ENCODE results near the gene NTN3. TPM values are rescaled to one million over a fixed set of nuclear protein-coding genes. Genes with fewer than 3 reads are reported as not detected.

The NTN3 gene
- polyA plus RNA-seq, 2 of the 4 experiments (the other 2 are of a cell fraction): not detected

DNA sequence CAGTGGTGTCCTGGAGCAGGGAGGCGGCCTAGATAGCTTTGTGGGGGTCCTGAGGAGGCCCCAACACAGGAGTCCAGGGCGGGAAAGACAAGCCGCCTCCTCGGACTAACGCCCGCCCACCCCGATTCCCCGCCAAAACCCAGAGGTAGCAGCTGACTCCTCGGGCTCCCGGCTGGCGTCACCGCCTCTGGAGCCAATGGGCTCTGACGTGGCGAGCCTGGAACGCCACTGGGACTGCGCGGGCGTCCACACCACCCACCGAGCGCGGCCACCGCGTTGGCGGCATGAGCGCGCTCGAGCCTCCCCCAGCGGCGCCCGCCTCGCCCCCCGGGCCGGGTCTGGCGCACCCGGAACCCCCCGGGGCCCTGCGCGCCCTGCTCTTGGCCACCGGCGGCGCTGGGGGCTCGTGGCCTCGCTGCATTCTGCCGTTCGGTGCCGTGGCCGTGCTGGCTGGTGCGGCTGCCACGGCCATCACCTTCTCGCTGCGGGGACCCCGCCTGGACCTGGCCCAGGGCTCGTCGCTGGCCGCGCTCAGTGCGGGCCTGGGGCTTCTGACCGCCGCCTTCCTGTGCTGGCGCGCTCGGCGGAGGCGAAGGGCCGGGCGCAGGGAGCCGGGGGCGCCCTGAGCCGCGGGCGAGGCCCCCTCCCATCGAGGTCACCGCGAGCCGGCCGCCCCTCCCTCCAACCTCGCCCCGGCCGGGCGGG, 3.4 kb upstream of the NTN3 start:
- FAIRE-seq (no peak), DNase-seq (ENCODE audit: low read depth in 1 of 2, low spot score in 1 of 2) (peak; percentile 60 to 87), ATAC-seq (peak; percentile 67 to 69)
- POLR2A ChIA-PET: interaction anchor here (0.6 kb wide), 1 partner anchor 19 kb away, joined by 3 read pairs; no protein-coding TSS in a partner anchor
- WGBS (ENCODE audit: missing lambda C conversion rate): 14% methylated on average over 11 of the region's 80 CpGs
- Histone ChIP-seq H3K4me1 (peaks cover 29% of the 10 kb centered on the region), H3K4me3 (peak overlapping the region; percentile 53), H3K4me2 (peak overlapping the region; percentile 100), H3K9me3 (no peaks in the 10 kb centered on the region), H3K27ac (peak overlapping the region; percentile 82 to 85)
- TF ChIP-seq GATA3 (IDR thresholded peaks at IDR 0.05; ENCODE audit: borderline replicate concordance) (no peak), E2F6 (IDR thresholded peaks at IDR 0.05; ENCODE audit: borderline replicate concordance, low read depth) (peak; percentile 86; the same call in 1 of the 2 replicates), TFCP2L1 (CRISPR knock-in tag; IDR thresholded peaks at IDR 0.05) (no peak), RFX5 (IDR thresholded peaks at IDR 0.05) (no peak), RCOR1 (IDR thresholded peaks at IDR 0.05; ENCODE audit: low read depth, low read length) (no peak), ZFP36 (IDR thresholded peaks at IDR 0.05; ENCODE audit: borderline replicate concordance, partially characterized antibody) (no peak), NR3C1 (IDR thresholded peaks at IDR 0.05) (no peak), MAZ (IDR thresholded peaks at IDR 0.05; ENCODE audit: borderline replicate concordance, low read depth, low read length) (no peak), REST (IDR thresholded peaks at IDR 0.05) (no peak), HOXA7 (CRISPR knock-in tag; IDR thresholded peaks at IDR 0.05) (no peak), BHLHE40 (IDR thresholded peaks at IDR 0.05; ENCODE audit: low read depth, low read length) (no peak), ESRRA (IDR thresholded peaks at IDR 0.05; ENCODE audit: borderline replicate concordance, low read length) (no peak), HES2 (IDR thresholded peaks at IDR 0.05) (no peak), MAFK (IDR thresholded peaks at IDR 0.05; ENCODE audit: partially characterized antibody) (no peak), ZC3H11A (IDR thresholded peaks at IDR 0.05) (no peak), BCL3 (IDR thresholded peaks at IDR 0.05) (no peak), TP53 (CRISPR knock-in tag; IDR thresholded peaks at IDR 0.05) (0 out of 2 replicates have a peak, but pooled peaks have one; percentile 51), EP300 (IDR thresholded peaks at IDR 0.05) (no peak), JUNB (IDR thresholded peaks at IDR 0.05) (no peak), HMGXB4 (CRISPR knock-in tag; IDR thresholded peaks at IDR 0.05; ENCODE audit: borderline replicate concordance) (no peak), RARB (CRISPR knock-in tag; IDR thresholded peaks at IDR 0.05) (no peak), POLR2A (IDR thresholded peaks at IDR 0.05; ENCODE audit: low read length) (peak; percentile 40), KDM5A (IDR thresholded peaks at IDR 0.05) (no peak), EHMT2 (IDR thresholded peaks at IDR 0.05; ENCODE audit: low read depth) (no peak)
- TF ChIP-seq, protein P1, sequence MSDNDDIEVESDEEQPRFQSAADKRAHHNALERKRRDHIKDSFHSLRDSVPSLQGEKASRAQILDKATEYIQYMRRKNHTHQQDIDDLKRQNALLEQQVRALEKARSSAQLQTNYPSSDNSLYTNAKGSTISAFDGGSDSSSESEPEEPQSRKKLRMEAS (IDR thresholded peaks at IDR 0.05): no peak; the same call in 1 of the 2 replicates
- CTCF ChIA-PET: interaction anchor here (1.1 to 1.7 kb wide), 6 partner anchors 13 to 117 kb away, joined by 3 to 13 read pairs (median 4); no protein-coding TSS in a partner anchor

Measured in A549 (cell line).